GM06990 (cell line): ENCODE data around the gene DOCK9.
"Not testable (repeated sequence)": the region's sequence is repeated elsewhere in the genome, so short reads cannot be mapped to it uniquely, and the experiment has no call there.

Source experiments
- DNase-seq: peaks from one replicate; pipeline ENCODE4 v3.0.0-alpha.2; 2011; ENCODE audit not compliant: insufficient read length; ENCODE audit errors: extremely low read depth
- H3K27me3 ChIP-seq: replicated peaks from 2 replicates; pipeline ENCODE4 v1.6.0; 2011; ENCODE audit warnings: low read length; ENCODE audit not compliant: control insufficient read depth, insufficient read depth
- H3K36me3 ChIP-seq: 2 replicates; pipeline ENCODE4 v1.5.1; 2011; ENCODE audit warnings: low read length; ENCODE audit not compliant: control insufficient read depth, insufficient read depth
- H3K4me3 ChIP-seq: replicated peaks from 2 replicates; pipeline ENCODE4 v1.5.1; 2011; ENCODE audit warnings: low read depth, mild to moderate bottlenecking, control low read depth, low read length
- TF ChIP-seq, protein P1 (sequence below): IDR thresholded peaks from 2 replicates; pipeline ENCODE4 v1.5.1; 2011; ENCODE audit warnings: low read length, control low read depth, mild to moderate bottlenecking, inconsistent platforms; ENCODE audit not compliant: insufficient read depth, poor library complexity, severe bottlenecking

DOCK9 gene

DNA sequence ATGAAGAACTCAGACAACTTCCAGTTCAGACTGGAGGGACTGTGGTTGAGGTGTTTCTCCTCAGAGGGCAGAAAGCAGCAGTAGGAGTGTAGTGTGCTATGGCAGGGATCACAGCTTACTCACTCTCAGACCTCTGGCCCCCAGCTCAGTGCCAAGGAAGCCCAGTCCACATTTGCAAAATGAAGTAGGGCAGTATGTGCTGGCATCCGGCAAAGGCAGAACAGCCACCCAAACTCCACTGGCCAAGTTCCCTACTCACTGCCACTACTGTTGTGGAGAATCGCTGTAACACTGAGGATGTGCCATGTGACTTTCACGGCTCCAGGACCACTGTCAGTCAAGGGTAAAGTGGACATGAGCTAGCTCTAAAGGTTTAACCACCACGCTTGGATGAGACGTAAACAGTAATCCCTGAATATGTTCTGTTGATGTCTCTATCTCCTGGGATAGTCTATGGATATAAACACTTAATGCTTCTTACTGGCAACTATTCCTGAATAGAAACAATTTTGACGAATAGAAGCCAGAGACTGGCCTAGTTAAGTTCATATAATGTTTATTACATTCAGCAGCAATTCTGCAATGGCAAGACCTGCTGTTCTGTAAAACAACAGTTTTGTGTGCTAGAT, 158.4 kb downstream of the DOCK9 start:
- TF ChIP-seq, protein P1, sequence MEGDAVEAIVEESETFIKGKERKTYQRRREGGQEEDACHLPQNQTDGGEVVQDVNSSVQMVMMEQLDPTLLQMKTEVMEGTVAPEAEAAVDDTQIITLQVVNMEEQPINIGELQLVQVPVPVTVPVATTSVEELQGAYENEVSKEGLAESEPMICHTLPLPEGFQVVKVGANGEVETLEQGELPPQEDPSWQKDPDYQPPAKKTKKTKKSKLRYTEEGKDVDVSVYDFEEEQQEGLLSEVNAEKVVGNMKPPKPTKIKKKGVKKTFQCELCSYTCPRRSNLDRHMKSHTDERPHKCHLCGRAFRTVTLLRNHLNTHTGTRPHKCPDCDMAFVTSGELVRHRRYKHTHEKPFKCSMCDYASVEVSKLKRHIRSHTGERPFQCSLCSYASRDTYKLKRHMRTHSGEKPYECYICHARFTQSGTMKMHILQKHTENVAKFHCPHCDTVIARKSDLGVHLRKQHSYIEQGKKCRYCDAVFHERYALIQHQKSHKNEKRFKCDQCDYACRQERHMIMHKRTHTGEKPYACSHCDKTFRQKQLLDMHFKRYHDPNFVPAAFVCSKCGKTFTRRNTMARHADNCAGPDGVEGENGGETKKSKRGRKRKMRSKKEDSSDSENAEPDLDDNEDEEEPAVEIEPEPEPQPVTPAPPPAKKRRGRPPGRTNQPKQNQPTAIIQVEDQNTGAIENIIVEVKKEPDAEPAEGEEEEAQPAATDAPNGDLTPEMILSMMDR, result no peak
- H3K27me3 ChIP-seq, result no peaks in the 10 kb centered on the region
- no peak for DNase-seq
- H3K36me3 ChIP-seq, result no peaks in the 10 kb centered on the region
- no peak overlapping the region for H3K4me3 ChIP-seq

DNA sequence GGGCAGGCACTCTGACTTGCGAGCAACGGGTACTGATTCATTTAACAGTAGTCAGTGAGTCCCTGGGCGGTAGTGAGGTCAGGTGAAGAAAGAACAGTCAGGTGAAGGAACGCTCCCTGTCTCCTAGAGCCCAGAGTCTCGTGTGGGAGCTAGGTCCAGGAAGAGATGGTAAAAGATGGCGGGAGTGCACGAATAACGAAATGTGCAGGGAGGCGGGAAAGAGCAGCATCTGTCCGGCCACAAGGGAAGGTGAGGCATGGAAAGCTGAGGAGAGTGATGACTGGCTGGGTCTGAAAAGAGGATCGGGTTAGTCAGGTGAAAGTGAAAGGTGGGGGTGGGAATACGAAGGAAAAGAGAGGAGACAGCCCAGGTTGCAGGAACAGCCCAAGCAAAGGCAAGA, 161.5 kb downstream of the DOCK9 start:
- no peak for DNase-seq
- H3K36me3 ChIP-seq, result no peaks in the 10 kb centered on the region
- no peaks in the 10 kb centered on the region for H3K27me3 ChIP-seq
- no peak overlapping the region for H3K4me3 ChIP-seq
- TF ChIP-seq, protein P1, result no peak

DNA sequence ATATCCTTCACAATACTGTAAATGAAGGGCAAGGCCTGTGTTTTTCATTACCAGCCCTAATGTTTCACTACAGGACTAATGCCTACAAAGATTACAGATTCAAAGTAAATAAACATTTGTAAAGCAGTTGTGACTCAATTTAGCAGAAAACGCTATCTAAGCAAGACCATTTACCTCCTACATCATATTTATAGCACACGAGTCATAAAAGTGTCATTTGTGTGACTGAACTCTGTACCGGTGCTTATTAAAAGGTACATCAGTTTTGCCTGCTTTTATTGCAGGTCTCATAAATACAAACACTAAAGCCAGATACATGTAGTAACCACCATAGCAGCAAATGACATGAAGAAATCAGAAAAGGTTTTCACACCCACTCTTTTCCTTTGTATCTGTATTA, 163.9 kb downstream of the DOCK9 start:
- no peak overlapping the region for H3K4me3 ChIP-seq
- no peaks in the 10 kb centered on the region for H3K27me3 ChIP-seq
- no peak for DNase-seq
- TF ChIP-seq, protein P1, result no peak
- H3K36me3 ChIP-seq, result no peaks in the 10 kb centered on the region

DNA sequence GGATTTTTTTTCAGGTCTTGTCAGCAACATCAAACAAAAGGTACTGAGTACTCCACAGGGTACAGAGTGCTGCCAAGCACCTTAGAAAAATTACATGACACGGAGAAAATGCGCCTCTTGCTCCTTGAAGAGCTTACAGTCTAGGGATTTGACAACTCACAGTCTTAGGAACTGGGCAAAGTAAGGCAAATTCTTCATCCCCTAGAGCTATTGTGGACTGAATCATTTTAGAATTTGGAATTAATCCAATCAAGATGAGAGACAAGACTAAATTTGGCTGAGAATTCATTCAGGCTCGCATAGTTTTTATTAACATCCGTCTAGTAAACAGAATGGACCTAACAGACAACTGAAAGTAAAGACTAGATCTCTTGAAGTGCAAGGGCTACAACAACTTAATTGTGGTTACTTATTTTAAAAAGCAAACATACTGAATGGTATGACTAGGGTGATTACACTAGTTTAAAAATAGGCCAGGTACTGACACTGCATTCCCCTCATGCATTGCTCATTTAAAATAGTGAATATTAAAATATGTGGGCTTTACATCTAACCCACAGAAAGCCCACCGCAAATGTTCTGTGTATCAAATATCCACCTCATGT, 165.6 kb downstream of the DOCK9 start:
- not testable (repeated sequence) for DNase-seq, H3K36me3 ChIP-seq, H3K27me3 ChIP-seq, H3K4me3 ChIP-seq

DNA sequence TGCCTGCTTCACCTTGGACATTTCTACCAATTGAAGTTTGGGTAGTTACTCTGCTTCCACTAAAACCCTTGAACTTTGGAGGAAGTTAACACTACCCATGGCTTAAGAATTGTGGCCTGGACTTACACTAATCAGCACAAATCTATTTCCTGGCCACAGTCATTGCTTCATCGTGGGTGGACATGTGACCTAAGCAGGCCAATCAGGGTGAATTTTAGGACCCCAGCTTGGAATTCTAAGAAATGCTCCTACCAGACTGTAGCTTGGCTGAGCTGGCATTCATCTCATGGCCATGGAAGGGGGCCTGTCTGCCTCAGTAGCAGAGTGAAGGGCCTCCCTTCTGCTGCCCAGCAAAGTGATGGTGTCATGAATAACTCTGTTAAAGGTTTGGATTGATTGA, 167.1 kb downstream of the DOCK9 start:
- Histone ChIP-seq H3K36me3 (no peaks in the 10 kb centered on the region), H3K27me3 (no peaks in the 10 kb centered on the region), H3K4me3 (no peak overlapping the region)
- DNase-seq, result no peak
- TF ChIP-seq, protein P1, result no peak

DNA sequence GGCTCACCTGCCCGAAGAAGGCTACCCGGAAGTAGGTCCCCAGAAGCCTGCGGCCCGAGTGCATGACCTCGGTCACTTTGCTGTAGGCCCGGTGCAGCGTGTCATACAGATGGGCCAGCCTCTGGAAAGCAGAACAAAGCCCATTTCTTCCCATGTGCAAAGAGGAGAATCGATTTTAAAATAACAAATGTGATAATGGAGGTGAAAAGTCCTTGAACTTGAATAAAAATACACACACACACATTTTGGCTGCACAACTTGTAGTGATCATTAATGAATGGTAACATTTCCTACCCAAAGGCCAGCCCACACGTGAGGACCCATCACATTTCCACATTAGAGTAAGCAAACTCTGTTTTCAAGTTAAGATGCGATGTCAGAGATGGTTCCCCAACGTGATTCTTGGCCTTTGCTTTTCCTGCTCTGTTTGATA, 168.5 kb downstream of the DOCK9 start:
- H3K4me3 ChIP-seq, result no peak overlapping the region
- no peaks in the 10 kb centered on the region for H3K27me3 ChIP-seq
- no peaks in the 10 kb centered on the region for H3K36me3 ChIP-seq
- TF ChIP-seq, protein P1, result no peak
- no peak for DNase-seq
